H9 (cell line): ENCODE results near the gene HMGCS1. TPM values are rescaled to one million over a fixed set of nuclear protein-coding genes. Genes with fewer than 3 reads are reported as not detected.
A peak's percentile ranks its signal among the peaks of the same experiment; 100 is the strongest.
"Not testable (repeated sequence)": the region's sequence is repeated elsewhere in the genome, so short reads cannot be mapped to it uniquely, and the experiment has no call there.

Experiments
- DNase-seq: peaks from one replicate; pipeline ENCODE4 v3.0.0-alpha.2; 2017
- H2AFZ ChIP-seq: one replicate; pipeline ENCODE4 v1.6.1; 2013; ENCODE audit warnings: mild to moderate bottlenecking, low read length, control low read depth, moderate library complexity
- H2AK5ac ChIP-seq: 2 replicates; pipeline ENCODE4 v1.6.1; 2013; ENCODE audit warnings: low read length, control low read depth, mixed read lengths; ENCODE audit not compliant: insufficient read length
- H2BK120ac ChIP-seq: one replicate; pipeline ENCODE4 v1.6.1; 2013; ENCODE audit warnings: low read depth, mild to moderate bottlenecking, low read length, control low read depth, inconsistent platforms; ENCODE audit not compliant: poor library complexity, severe bottlenecking
- H2BK12ac ChIP-seq: 2 replicates; pipeline ENCODE4 v1.6.1; 2013; ENCODE audit warnings: low read length, control low read depth, mixed read lengths, low read depth; ENCODE audit not compliant: insufficient read length
- H2BK15ac ChIP-seq: 2 replicates; pipeline ENCODE4 v1.6.1; 2013; ENCODE audit warnings: low read depth, low read length, control low read depth
- H2BK20ac ChIP-seq: one replicate; pipeline ENCODE4 v1.6.1; 2013; ENCODE audit warnings: low read depth, mild to moderate bottlenecking, low read length, control low read depth, inconsistent platforms; ENCODE audit not compliant: poor library complexity, severe bottlenecking
- H2BK5ac ChIP-seq: 2 replicates; pipeline ENCODE4 v1.6.1; 2013; ENCODE audit warnings: low read length, control low read depth, mixed read lengths; ENCODE audit not compliant: insufficient read length
- H3K14ac ChIP-seq: 2 replicates; pipeline ENCODE4 v1.6.1; 2013; ENCODE audit warnings: low read length, control low read depth; ENCODE audit not compliant: insufficient read depth
- H3K18ac ChIP-seq: 2 replicates; pipeline ENCODE4 v1.6.1; 2013; ENCODE audit warnings: low read depth, mild to moderate bottlenecking, mixed read lengths, low read length, control low read depth; ENCODE audit not compliant: insufficient read length
- H3K23ac ChIP-seq: 2 replicates; pipeline ENCODE4 v1.6.1; 2013; ENCODE audit warnings: low read length, control low read depth, mixed read lengths, low read depth; ENCODE audit not compliant: insufficient read length
- H3K23me2 ChIP-seq: 2 replicates; pipeline ENCODE4 v1.6.1; 2013; ENCODE audit warnings: low read depth, mild to moderate bottlenecking, mixed read lengths, low read length, control low read depth; ENCODE audit not compliant: insufficient read length, poor library complexity, severe bottlenecking
- H3K27ac ChIP-seq: 2 replicates; pipeline ENCODE4 v1.5.1; 2013; ENCODE audit warnings: low read length, control low read depth, mixed read lengths, low read depth; ENCODE audit not compliant: insufficient read length
- H3K27me3 ChIP-seq: 2 replicates; pipeline ENCODE4 v1.6.1; 2013; ENCODE audit warnings: low read length, control low read depth, inconsistent platforms; ENCODE audit not compliant: insufficient read depth
- H3K4ac ChIP-seq: 2 replicates; pipeline ENCODE4 v1.6.1; 2013; ENCODE audit warnings: low read depth, mild to moderate bottlenecking, control low read depth, inconsistent platforms, low read length, moderate library complexity
- H3K4me1 ChIP-seq: 2 replicates; pipeline ENCODE4 v1.6.1; 2013; ENCODE audit warnings: low read length, control low read depth, inconsistent platforms; ENCODE audit not compliant: insufficient read depth
- H3K4me2 ChIP-seq: 2 replicates; pipeline ENCODE4 v1.6.1; 2013; ENCODE audit warnings: low read length, control low read depth, mixed read lengths; ENCODE audit not compliant: insufficient read length, insufficient read depth
- H3K56ac ChIP-seq: 2 replicates; pipeline ENCODE4 v1.6.1; 2013; ENCODE audit warnings: low read depth, mild to moderate bottlenecking, mixed read lengths, low read length, control low read depth; ENCODE audit not compliant: insufficient read length
- H3K79me1 ChIP-seq: 2 replicates; pipeline ENCODE4 v1.6.1; 2013; ENCODE audit warnings: low read depth, mild to moderate bottlenecking, moderate library complexity, low read length, control low read depth, inconsistent platforms; ENCODE audit not compliant: insufficient read depth, poor library complexity, severe bottlenecking
- H3K79me2 ChIP-seq: 2 replicates; pipeline ENCODE4 v1.6.1; 2013; ENCODE audit warnings: low read length, control low read depth, inconsistent platforms; ENCODE audit not compliant: insufficient read depth
- H3K9ac ChIP-seq: 2 replicates; pipeline ENCODE4 v1.6.1; 2013; ENCODE audit warnings: low read length, control low read depth, mixed read lengths; ENCODE audit not compliant: insufficient read length; ENCODE audit errors: extremely low read depth
- H3K9me3 ChIP-seq: one replicate; pipeline ENCODE4 v1.6.1; 2013; ENCODE audit warnings: low read depth, low read length, inconsistent platforms; ENCODE audit not compliant: control insufficient read depth
- H3T11ph ChIP-seq: one replicate; pipeline ENCODE4 v1.6.1; 2013; ENCODE audit warnings: mild to moderate bottlenecking, low read length, control low read depth, inconsistent platforms
- H4K20me1 ChIP-seq: one replicate; pipeline ENCODE4 v1.6.1; 2013; ENCODE audit not compliant: control insufficient read depth, insufficient read length, insufficient read depth
- H4K5ac ChIP-seq: 2 replicates; pipeline ENCODE4 v1.6.1; 2013; ENCODE audit warnings: low read depth, mild to moderate bottlenecking, mixed read lengths, low read length, control low read depth; ENCODE audit not compliant: insufficient read length
- H4K8ac ChIP-seq: replicated peaks from 2 replicates; pipeline ENCODE4 v1.6.1; 2013; ENCODE audit warnings: low read length, control low read depth, mixed read lengths, low read depth; ENCODE audit not compliant: insufficient read length
- H4K91ac ChIP-seq: 2 replicates; pipeline ENCODE4 v1.6.1; 2013; ENCODE audit warnings: low read depth, mild to moderate bottlenecking, moderate library complexity, mixed read lengths, low read length, control low read depth; ENCODE audit not compliant: insufficient read length
- H3K27ac Mint-ChIP-seq, 3 experiments: 2 replicates in 2 of 3; 3 replicates in 1 of 3; pipeline ENCODE4 v1.8.0; 2020 to 2021; ENCODE audit warnings: mixed read lengths in 3 of 3, mild to moderate bottlenecking in 1 of 3, moderate library complexity in 1 of 3
- H3K27me3 Mint-ChIP-seq: 2 replicates; pipeline ENCODE4 v1.8.0; 2021; ENCODE audit warnings: low read depth, mild to moderate bottlenecking, moderate library complexity, mixed read lengths
- H3K36me3 Mint-ChIP-seq, 3 experiments: 2 replicates in 2 of 3; 3 replicates in 1 of 3; pipeline ENCODE4 v1.8.0; 2020 to 2021; ENCODE audit warnings: low read depth in 3 of 3, mixed read lengths in 3 of 3; ENCODE audit not compliant: insufficient read depth in 1 of 3
- H3K4me1 Mint-ChIP-seq, 2 experiments: 2 replicates each; pipeline ENCODE4 v1.8.0; 2020; ENCODE audit warnings: mixed read lengths in 2 of 2
- H3K4me3 Mint-ChIP-seq, 2 experiments: 2 replicates in 1 of 2; 3 replicates in 1 of 2; pipeline ENCODE4 v1.8.0; 2020 to 2021; ENCODE audit warnings: mild to moderate bottlenecking in 2 of 2, mixed read lengths in 2 of 2, moderate library complexity in 1 of 2
- H3K9me3 Mint-ChIP-seq, 2 experiments: 2 replicates in 1 of 2; 3 replicates in 1 of 2; pipeline ENCODE4 v1.8.0; 2020; ENCODE audit warnings: mild to moderate bottlenecking in 2 of 2, mixed read lengths in 2 of 2, moderate library complexity in 1 of 2
- WGBS: extraction: QIAGEN DNeasy Blood & Tissue Kit; methylation state at CpG from one replicate; pipeline ENCODE4 v1.1.7; 2013; ENCODE audit warnings: missing lambda C conversion rate, low lambda C conversion rate, mixed read lengths; ENCODE audit not compliant: insufficient read length; ENCODE audit errors: extremely low coverage; 5-methylcytosine and 5-hydroxymethylcytosine counted together
- total RNA-seq: library from RNA; stranded (reverse); gene quantifications from 2 replicates; pipeline ENCODE4 v1.2.1, GENCODE V29; 2021
- TF ChIP-seq, protein P1 (sequence below): fragments of 200-600 bp; sonication (generic); conservative IDR thresholded peaks from 3 replicates; pipeline ENCODE4 v1.8.0; 2021; ENCODE audit warnings: antibody characterized with exemption, mild to moderate bottlenecking

Gene HMGCS1
- total RNA-seq, 1 experiment from 2014 or later = 147 TPM

DNA sequence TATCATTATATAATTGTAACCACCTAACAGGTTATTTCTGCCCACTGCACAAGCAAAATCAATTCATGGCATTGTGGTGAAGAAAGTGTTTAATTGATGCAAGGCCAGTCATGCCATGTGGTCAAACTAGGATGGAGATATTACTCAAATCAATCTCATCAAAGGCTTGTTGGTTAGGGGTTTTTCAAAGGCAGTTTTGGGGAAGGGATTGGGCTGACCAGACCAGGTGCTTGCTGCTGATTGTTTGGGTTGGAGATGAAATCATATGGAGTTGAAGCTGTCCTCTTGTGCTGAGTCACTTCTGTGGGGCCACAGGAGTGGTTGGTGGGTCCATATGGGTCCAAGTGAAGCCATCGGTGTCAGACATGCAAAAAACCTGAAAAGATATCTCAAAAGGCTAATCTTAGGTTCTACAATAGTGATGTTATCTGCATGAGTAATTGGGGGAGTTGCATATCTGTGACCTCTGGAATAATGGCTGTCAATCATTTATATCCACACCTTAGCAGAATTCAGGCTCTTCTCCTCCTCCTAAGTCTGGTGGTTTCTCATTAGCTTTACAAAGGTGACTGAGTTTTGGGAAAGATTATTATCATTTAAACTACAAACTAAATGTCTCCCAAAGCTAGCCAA is 44.9 kb downstream of the HMGCS1 start:
- no peak for DNase-seq

DNA sequence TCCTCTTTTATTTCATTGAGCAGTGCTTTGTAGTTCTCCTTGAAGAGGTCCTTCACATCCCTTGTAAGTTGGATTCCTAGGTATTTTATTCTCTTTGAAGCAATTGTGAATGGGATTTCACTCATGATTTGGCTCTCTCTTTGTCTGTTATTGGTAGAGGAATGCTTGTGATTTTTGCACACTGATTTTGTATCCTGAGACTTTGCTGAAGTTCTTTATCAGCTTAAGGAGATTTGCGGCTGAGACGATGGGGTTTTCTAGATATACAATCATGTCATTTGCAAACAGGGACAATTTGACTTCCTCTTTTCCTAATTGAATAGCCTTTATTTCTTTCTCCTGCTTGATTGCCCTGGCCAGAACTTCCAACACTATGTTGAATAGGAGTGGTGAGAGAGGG is 50.9 kb downstream of the HMGCS1 start:
- H2BK120ac ChIP-seq, H3K27me3 ChIP-seq, H3K23me2 ChIP-seq, H4K8ac ChIP-seq, H3K4me1 ChIP-seq, H3K4me1 Mint-ChIP-seq, H3K56ac ChIP-seq, H3K14ac ChIP-seq, H3K4ac ChIP-seq, H3K18ac ChIP-seq, H3K79me2 ChIP-seq, H4K5ac ChIP-seq, H4K20me1 ChIP-seq, H3K27ac ChIP-seq, H3K23ac ChIP-seq, H3T11ph ChIP-seq, H2AFZ ChIP-seq, H3K4me2 ChIP-seq, H3K79me1 ChIP-seq, H2BK12ac ChIP-seq, H4K91ac ChIP-seq, H2BK20ac ChIP-seq, DNase-seq, H2AK5ac ChIP-seq, H3K4me3 Mint-ChIP-seq, H2BK5ac ChIP-seq, H3K36me3 Mint-ChIP-seq, H3K27ac Mint-ChIP-seq, H3K9ac ChIP-seq, H2BK15ac ChIP-seq, H3K9me3 ChIP-seq: not testable (repeated sequence)
- no CpG with 5 or more reads among the region's 2 CpGs for WGBS
- peaks cover 14% of the 10 kb centered on the region for H3K27me3 Mint-ChIP-seq
- peaks cover 12 to 18% of the 10 kb centered on the region in 2 experiments for H3K9me3 Mint-ChIP-seq

More for the DNA sequence above, 44.9 kb downstream of the HMGCS1 start:
- Histone ChIP-seq H3K27ac (no peak overlapping the region), H3K23ac (no peak overlapping the region), H4K8ac (no peak overlapping the region), H3K18ac (no peak overlapping the region), H3K27me3 (no peaks in the 10 kb centered on the region), H2BK5ac (no peak overlapping the region), H3K79me1 (no peaks in the 10 kb centered on the region), H4K91ac (no peak overlapping the region), H3K56ac (no peak overlapping the region), H2BK120ac (no peak overlapping the region), H3K14ac (no peak overlapping the region), H3K4me1 (no peaks in the 10 kb centered on the region), H3K4ac (no peak overlapping the region), H2BK12ac (no peak overlapping the region), H3K23me2 (no peaks in the 10 kb centered on the region), H3K79me2 (no peaks in the 10 kb centered on the region), H2AFZ (no peak overlapping the region), H3K4me2 (no peak overlapping the region), H3K9ac (no peak overlapping the region), H4K20me1 (no peaks in the 10 kb centered on the region), H2AK5ac (no peak overlapping the region), H2BK15ac (no peak overlapping the region), H3K9me3 (no peaks in the 10 kb centered on the region), H3T11ph (no peak overlapping the region), H4K5ac (no peak overlapping the region), H2BK20ac (no peak overlapping the region)
- Mint-ChIP-seq H3K27ac (0 out of 7 replicates have a peak overlapping the region, but pooled peaks of 1 of the 3 experiments have one; percentile 9), H3K27me3 (peaks cover 3% of the 10 kb centered on the region), H3K9me3 (peaks cover 14% of the 10 kb centered on the region in 2 experiments), H3K4me3 (no peak overlapping the region), H3K4me1 (no peaks in the 10 kb centered on the region), H3K36me3 (peaks cover 2 to 12% (median 5%) of the 10 kb centered on the region in 3 experiments; a peak in 4 of 7 replicates)
- TF ChIP-seq, protein P1, sequence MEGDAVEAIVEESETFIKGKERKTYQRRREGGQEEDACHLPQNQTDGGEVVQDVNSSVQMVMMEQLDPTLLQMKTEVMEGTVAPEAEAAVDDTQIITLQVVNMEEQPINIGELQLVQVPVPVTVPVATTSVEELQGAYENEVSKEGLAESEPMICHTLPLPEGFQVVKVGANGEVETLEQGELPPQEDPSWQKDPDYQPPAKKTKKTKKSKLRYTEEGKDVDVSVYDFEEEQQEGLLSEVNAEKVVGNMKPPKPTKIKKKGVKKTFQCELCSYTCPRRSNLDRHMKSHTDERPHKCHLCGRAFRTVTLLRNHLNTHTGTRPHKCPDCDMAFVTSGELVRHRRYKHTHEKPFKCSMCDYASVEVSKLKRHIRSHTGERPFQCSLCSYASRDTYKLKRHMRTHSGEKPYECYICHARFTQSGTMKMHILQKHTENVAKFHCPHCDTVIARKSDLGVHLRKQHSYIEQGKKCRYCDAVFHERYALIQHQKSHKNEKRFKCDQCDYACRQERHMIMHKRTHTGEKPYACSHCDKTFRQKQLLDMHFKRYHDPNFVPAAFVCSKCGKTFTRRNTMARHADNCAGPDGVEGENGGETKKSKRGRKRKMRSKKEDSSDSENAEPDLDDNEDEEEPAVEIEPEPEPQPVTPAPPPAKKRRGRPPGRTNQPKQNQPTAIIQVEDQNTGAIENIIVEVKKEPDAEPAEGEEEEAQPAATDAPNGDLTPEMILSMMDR = no peak
- WGBS = no CpG with 5 or more reads among the region's 1 CpG
